Mammary microvascular endothelial cell (primary cell): ENCODE measurements around the gene HSPA2. TPM values are rescaled to one million over a fixed set of nuclear protein-coding genes. Genes with fewer than 3 reads are reported as not detected.

Source experiments
- total RNA-seq: library from RNA; depleted of rRNA; stranded (reverse); fragments of >200 nt; gene quantifications from 2 replicates; pipeline ENCODE4 v1.2.3, GENCODE V29; 2015

The HSPA2 gene
- 2.2 and 3.6 TPM in 2 replicates for total RNA-seq

DNA sequence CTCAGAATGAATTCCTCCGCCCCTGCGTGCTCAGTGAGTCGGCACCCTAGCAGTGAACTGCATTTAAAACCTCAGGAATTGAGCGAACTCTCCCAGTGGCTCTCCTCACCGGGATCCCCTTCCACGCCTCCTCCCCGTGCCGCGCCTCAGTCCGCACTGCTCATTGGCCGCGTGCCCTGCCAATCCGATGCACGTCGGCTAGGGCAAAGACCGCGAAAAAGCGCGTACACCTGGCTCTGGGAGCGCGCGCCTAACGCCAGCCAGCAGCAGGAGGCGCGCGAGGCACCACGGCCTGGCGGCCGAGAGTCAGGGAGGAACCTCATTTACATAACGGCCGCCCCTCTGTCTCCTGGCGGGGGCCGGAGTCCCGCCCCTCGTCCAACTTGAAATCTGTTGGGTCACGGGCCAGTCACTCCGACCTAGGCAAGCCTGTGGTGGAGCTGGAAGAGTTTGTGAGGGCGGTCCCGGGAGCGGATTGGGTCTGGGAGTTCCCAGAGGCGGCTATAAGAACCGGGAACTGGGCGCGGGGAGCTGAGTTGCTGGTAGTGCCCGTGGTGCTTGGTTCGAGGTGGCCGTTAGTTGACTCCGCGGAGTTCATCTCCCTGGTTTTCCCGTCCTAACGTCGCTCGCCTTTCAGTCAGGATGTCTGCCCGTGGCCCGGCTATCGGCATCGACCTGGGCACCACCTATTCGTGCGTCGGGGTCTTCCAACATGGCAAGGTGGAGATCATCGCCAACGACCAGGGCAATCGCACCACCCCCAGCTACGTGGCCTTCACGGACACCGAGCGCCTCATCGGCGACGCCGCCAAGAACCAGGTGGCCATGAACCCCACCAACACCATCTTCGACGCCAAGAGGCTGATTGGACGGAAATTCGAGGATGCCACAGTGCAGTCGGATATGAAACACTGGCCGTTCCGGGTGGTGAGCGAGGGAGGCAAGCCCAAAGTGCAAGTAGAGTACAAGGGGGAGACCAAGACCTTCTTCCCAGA is at the start of gene HSPA2:
Gene HSPA2 (plus strand): TSS at position 534 of the 995 bp plus-strand sequence. CDS start 109 bp downstream, at position 643.

DNA sequence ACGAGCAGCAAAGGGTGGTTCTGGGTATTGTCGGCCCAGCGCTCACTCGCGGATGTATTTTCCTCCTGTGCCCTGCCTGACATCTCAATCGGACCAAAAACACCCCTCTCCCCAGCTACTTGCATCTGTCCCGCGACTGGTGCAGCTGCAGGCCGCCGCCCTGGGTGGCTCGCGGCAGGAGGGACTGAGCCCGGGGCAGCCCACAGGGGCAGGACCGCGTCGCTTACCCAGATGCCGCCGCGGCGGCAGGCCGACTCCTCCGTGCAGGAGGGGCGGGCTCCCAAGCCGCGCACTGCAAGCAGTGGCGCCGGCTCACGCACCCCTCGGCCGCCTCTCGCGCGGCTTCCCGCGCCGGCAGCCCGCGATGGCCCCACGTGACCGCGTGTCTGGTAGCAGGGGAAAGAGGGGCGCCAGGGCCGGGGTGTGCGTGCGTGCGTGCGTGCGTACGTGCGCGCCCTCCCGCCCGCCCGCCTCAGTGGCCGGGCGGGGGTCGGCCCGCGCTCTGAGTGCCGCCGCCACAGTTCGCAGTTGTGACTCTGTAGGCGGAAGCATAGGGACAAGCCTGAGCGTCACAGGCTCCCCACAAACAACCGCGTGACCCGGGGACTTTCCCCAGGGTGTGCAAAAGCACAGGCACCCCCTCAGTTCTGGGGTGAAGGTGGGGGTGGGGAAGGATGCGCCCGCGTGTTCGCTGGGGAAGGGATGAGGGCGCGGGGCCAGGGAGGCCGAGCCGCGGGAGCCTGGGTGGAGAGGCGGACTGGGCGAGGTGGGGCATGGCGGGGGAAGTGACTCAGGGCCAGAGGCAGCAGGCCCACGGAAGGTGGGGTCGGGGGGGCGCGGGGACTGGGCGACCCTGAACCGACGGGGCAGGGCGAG is 36.9 kb upstream of the HSPA2 start, which contains the start of gene ZBTB25:
Gene ZBTB25 (minus strand): TSS at position 405 of the 876 bp plus-strand sequence. CDS start 13,305 bp downstream, outside the sequence.

DNA sequence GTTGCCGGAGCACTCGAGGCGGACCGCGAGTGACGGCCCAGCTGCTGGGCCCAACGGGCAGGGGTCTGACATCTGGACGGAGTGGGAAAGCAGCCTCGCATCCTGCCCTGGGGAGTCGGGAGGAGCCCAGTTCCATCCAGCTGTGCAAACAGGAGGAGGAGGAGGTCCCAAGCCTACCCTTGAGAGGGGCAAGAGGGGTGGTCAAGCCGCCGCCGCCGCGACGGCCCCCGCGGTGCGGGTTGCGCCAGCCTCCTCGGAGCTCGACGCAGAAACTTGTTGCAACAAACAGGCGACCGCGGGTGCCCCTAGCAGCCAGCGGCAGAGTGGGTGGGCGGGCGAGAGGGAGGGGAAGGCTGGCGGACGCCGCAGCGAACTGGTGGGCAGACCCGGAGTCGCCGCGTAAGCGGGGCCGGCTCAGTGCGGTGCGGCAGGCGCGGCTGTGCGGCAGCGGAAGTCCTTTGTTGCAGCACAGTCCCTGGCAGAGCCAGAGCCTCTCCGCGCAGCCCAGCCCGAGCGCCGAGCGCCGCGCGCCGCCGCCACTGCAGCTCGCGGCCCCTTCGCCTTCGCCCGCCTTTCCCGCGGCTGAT is 36.1 kb upstream of the HSPA2 start, which contains the start of gene ZBTB1:
Gene ZBTB1 (plus strand): TSS at position 461 of the 587 bp plus-strand sequence. CDS start 16,735 bp downstream, outside the sequence.

DNA sequence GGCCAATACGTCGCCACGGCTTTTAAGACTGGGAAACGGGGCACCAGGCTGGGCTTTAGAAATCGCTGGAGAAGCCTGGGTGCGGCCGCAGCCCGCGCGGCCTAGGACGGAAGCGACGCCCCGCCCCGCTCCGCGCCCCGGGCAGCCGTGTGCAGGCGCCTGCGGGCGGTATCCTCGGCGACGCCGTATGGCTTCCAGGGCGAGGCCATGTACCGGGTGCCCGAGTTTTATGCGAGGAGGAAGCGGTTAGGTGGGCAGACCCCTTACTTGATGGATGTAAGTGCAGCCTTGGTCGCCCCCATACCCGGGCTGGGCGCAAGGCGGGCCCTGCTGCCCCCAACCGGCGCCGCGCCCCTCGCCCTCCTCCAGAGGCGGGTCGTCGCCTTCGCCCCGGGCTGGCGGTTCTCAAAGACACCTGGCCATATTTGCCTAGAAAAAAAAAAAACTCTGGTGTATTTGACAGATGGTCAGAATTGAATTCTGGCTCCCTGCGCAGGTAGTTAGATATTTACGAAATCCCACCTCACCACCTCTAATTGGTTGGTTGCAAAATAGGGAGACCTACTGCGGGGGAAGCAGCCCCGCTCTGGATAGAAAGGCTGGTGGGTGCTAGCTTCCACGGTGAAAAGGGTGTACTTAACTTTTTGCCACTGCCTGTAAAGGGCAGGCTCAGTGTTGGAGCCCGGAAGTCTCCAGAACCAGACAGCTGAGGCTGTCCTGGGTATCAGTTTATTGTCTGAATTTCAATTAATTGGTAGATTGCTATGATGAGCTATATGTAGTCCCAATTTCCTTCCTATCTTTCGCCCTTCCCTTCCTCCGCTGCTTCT is 9.5 kb downstream of the HSPA2 start, which contains the start of gene PPP1R36:
Gene PPP1R36 (plus strand): TSS at position 171 of the 830 bp plus-strand sequence. CDS start 37 bp downstream, at position 208.

Other genes starting within 250 kb of the HSPA2 start
- gene ESR2, start 246.4 kb upstream of the HSPA2 start, total RNA-seq: 0.27 and 0.69 TPM in 2 replicates
- 69.9 and 85.5 TPM in 2 replicates for gene MTHFD1, start 152.4 kb upstream of the HSPA2 start, total RNA-seq
- 0.07 and 0.34 TPM in 2 replicates for gene AKAP5, start 75.2 kb upstream of the HSPA2 start, total RNA-seq
- gene ZBTB25, start 36.9 kb upstream of the HSPA2 start, total RNA-seq: 2.3 and 2.7 TPM in 2 replicates
- 16.9 and 17.6 TPM in 2 replicates for gene ZBTB1, start 36.0 kb upstream of the HSPA2 start, total RNA-seq
- 0.39 TPM in 1 of 2 replicates, not detected in the other for gene PPP1R36, start 9.2 kb downstream of the HSPA2 start, total RNA-seq
- gene PLEKHG3, start 163.7 kb downstream of the HSPA2 start, total RNA-seq: 0.79 and 1.5 TPM in 2 replicates